Suprapubic skin (tissue), 3 donors: ENCODE measurements around the gene AADAC.

Experiments
- CTCF ChIP-seq, 2 donors: fragments of 200-600 bp in 1 of 2; fragments of 450-650 bp in 1 of 2; sonication (generic) in 1 of 2; IDR thresholded peaks; one replicate each; pipeline ENCODE4 v1.5.1; 2016 to 2019; ENCODE audit warnings: antibody characterized with exemption in 2 of 2, mild to moderate bottlenecking in 1 of 2, moderate library complexity in 1 of 2
- POLR2A ChIP-seq, 2 donors: fragments of 450-650 bp; IDR thresholded peaks; one replicate each; pipeline ENCODE4 v1.6.1; 2017; ENCODE audit warnings: antibody characterized with exemption in 2 of 2, mild to moderate bottlenecking in 2 of 2, moderate library complexity in 2 of 2

- TF ChIP-seq POLR2A (IDR thresholded peaks at IDR 0.05) (no peak), CTCF (IDR thresholded peaks at IDR 0.05) (no peak)
Observed at GRCh38 chr3:151811474-151811873, 2.4 kb upstream of the AADAC start.
